Islet precursor cell (in vitro differentiated cells): ENCODE measurements around the gene SPRING1.

Experiments used
- DNase-seq: peaks from one replicate; pipeline ENCODE4 v3.0.0-alpha.2; 2018

SPRING1 gene

GRCh38 chr12:116736962-116737773, 701 bp downstream of the SPRING1 start:
- peak; percentile 74 for DNase-seq

DNA sequence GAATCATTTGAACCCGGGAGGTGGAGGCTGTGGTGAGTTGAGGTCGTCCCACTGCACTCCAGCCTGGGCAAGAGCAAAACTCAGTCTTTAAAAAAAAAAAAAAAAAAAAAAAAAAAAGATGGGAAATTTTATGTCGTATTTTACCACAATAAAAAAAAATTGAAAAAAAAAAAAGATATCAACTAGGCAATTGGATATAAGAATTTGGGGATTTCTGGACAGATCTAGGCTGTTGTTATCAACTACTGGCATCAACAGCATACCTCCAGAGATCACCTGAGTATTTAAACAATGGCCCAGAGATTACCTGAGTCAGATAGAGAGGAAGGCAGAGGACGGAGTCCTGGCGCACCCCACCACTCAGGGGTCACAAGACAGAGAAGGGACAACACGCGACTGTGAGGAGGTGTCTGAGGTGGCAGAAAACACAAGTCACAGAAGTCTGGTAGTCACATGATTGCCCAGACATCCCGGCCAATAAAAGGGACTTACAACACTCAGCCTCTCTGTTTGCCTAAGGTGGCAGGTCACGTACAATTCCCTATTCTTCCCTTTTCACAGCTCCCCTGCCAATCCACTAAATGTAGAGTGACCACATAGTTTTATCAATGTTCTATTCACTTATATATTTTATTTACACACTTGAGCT, 1.8 kb downstream of the SPRING1 start:
- DNase-seq = peak; percentile 84

DNA sequence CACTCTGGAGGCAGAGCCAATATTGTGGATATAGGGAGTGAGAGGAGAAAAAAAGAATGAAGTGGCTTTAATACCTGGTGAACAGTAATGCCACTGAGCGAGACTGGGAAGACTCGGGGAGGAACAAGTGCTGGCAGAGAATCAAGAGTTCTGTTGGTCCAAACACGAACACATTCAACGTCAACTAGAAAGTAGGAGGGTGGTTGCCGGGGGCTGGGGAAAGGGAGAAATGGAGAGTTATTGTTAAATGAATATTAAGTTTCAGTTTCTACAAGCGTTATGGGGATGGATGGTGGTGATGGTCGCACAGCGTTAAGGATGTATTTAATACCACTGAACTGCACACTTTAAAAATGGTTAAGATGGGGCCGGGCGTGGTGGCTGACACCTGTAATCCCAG, 2.8 kb downstream of the SPRING1 start:
- DNase-seq = peak; percentile 32

GRCh38 chr12:116734156-116734768, 3.6 kb downstream of the SPRING1 start:
- peak; percentile 13 for DNase-seq

GRCh38 chr12:116731801-116732200, 6.1 kb downstream of the SPRING1 start:
- DNase-seq = peak; percentile 48

DNA sequence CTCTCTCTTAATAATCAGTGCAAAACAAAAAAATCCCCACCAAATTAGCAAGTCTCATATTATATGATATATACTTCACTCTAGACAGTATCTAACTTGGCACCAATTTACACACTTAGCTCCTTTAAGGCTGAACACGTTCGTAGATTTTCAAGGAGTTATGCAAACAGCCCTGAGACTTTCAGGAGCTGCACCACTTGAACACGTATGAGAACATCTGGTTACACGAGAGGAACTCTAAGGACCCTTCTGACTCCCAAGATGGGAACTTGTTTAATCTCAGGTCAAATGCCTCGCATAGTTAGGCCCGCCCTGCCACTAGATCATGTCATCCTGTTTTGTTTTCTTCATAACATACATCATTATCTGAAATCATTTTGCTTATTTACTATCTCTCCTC, 10.0 kb downstream of the SPRING1 start:
- DNase-seq = no peak

GRCh38 chr12:116727261-116727660, 10.6 kb downstream of the SPRING1 start:
- no peak for DNase-seq

- no peak for DNase-seq
Measured at GRCh38 chr12:116726694-116727093, 11.2 kb downstream of the SPRING1 start.

- DNase-seq = no peak
Measured at GRCh38 chr12:116722245-116722644, 15.6 kb downstream of the SPRING1 start.

DNA sequence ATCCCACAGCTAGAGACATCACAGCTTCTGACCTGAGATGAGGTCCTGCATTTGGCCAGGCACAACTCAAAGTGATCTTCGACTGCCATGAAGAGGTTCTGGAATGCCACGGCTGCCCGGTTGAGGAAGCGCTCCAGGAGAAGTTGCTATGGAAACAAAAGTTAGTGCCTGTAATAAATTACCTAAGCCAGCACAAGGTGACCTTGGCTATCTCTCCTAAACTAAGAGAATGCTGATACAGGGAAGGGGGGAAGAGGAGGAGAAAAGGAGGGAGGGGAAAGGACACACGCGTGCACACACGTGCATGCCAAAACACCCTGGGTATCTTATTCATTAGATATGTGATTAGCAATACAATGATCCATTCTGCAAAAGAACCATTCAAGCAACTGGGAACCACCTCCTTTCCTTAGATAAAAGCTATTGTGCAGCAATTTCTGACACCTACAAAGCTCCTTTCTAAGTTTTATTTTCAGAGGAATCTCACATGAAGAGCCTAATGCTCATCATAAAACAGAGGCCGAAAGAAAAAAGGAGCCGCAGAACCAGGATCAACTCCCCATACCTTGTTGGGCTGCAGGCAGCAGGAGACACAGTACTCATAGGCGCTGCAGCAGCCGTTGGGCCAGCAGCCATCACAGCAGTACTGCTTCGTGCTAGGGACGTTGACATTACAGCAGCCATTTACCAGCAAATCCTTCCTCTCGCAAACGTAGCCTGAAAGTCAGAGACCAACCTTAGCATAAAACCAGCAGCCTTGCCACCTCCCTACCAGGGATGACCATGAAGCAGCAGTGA, 17.9 kb downstream of the SPRING1 start:
- no peak for DNase-seq

GRCh38 chr12:116718655-116719454, 19.0 kb downstream of the SPRING1 start:
- no peak for DNase-seq

DNA sequence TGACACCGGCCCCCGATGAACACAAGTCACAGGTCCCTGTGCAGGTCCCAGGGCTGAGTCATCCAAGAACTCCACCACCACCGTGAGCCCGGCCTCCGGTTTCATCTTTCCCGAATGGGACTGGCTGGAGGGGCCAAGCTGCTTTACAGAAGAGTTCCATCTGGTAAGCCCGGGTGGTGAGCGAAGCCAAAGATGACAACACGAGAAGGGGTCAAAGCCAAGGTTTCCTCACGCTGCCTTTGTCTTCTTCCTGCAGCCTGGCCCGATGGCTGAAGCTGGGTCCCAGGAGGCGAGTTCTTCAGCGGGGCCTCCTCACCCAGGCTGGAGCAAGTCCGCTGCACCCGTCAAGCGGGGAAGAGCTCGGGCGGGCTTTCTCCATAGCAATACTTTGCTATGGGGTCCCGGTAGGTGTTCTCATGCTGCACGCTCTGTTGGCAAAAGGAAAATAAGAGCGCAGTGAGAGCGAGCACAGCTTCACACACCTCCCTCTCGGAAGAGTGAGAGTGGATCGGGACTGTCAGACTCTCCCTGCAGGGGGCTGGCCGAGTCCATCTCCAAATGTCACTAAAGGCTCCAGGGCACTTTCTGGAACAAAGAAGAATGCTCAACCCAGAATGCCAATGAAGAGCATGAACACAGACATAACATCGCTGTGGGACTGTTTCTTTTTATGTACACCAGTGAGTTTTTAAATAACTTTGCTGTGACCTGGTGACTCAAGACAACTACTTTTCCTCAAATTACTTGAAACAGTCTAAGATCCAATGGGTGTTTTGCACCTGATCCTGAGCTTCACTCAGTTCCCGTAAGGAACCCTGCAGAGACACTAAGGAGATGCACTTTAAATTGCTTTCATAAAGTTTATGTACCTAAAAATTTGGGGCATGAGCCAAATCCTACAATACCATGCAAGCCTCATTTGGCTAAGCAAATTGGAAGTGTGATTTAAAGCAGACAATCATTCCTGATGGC, 20.1 kb downstream of the SPRING1 start:
- peak; percentile 63 for DNase-seq

DNA sequence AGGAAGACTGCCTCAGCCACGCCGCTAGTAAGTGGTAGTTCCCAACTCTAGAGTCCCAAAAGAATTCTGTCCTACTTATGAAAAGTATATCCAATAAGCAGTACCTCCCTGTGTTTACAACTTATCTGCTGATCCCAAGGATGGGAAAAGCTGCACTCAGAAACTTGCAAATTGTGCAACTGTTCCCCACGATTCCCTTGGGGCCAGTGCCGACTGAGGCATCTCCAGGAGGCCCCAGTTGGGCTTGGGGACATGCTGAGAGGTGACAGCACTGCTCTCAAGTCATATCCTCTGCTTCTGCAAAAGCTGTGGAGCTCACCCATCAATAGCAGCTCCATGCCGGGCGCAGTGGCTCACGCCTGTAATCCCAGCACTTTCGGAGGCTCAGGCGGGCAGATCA, 23.7 kb downstream of the SPRING1 start:
- DNase-seq = peak; percentile 51

DNA sequence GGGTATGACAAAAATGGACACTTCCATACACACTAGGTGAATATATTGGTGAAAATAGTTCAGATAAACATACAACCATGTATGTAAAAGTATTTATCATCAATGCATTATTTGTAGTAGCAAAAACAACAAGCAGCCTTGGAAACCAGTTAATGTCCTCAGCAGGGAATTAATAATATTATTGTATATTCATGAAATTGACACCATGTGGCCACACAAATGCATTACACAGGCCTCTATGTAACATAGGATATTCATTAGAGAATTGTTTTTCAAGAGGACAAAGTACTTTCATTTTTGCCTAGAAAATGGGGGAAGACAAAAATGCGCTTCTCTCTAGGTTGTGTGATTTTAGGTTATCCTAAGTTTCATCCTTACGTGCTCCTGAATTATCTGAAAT, 24.3 kb downstream of the SPRING1 start:
- DNase-seq = no peak

GRCh38 chr12:116712458-116713303, 25.2 kb downstream of the SPRING1 start:
- peak; percentile 53 for DNase-seq

DNA sequence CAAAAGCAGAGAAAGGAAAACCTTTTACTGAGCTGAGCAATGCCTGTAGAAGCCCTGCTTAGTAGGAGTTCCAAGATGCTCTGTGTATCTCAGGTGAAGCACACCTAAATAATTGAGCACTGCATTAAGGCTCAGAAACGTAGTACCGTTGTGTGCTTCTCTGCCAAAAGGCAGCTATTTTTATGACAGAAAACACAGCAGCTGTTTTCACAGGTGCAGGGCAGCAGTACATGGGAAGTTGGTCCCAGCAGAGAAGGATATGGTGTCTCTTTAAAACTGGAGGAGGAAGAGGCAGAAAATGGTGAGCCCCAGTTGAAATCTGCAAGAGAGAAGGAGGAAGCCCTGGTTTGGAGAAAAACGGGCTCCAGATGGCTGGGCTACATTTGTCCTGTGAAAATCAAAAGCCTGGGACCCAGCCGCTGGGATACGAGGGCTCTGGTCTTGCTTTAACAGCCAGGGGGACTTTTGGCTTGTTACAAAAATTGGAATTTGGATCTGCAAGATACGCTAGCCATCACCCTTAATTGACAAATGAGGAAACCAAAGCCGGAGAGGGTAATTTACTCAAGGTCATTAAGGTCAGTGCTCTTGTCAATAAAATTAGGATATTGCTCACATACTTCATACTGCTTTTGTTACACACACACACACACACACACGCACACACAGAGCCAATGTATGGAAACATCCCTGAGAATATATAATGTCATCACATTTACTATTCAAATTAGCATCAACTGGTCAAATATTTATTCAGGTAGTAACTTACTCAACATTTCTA, 27.3 kb downstream of the SPRING1 start:
- peak; percentile 46 for DNase-seq

DNA sequence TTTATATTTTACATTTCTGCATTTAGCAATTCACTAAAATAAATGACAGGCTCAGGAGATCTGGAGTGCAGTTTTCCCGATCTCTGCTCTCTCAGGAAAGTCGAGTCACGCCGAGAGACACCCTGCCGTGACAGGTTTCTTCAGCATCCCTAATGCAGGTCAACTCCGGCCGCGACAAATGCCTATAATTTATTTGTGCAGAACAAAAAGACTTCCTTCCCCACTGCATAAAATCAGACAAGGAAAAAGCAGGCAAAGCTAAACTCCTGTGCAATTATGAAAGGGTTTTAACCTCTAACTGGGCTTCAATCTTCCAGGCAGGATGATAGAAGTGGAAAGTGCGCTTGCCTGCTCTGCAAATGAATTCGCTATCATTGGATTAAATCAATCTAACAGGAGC, 28.1 kb downstream of the SPRING1 start:
- peak; percentile 41 for DNase-seq

GRCh38 chr12:116708826-116709756, 28.8 kb downstream of the SPRING1 start:
- peak; percentile 63 for DNase-seq
